Measurements from ENCODE around the gene BOD1.

- no peak for TF ChIP-seq CEBPZ (IDR thresholded peaks at IDR 0.05; ENCODE audit: low read depth, low read length)
- no peak for TF ChIP-seq TCF7 (IDR thresholded peaks at IDR 0.05; ENCODE audit: borderline replicate concordance)
- no peak for TF ChIP-seq NFYB (IDR thresholded peaks at IDR 0.05; ENCODE audit: insufficient read depth, low read depth, low read length)
- TF ChIP-seq ZNF384 (IDR thresholded peaks at IDR 0.05; ENCODE audit: borderline replicate concordance, low read depth, low read length), result no peak
- no peak for TF ChIP-seq CTCF (IDR thresholded peaks at IDR 0.05 in 2 of 3, conservative IDR thresholded peaks at IDR 0.05 in 1 of 3; ENCODE audit: control insufficient read depth in 2 of 3, extremely low read depth in 1 of 3, insufficient read depth in 1 of 3, low read depth in 3 of 3, low read length in 3 of 3)
- no peak for TF ChIP-seq TARDBP (IDR thresholded peaks at IDR 0.05; ENCODE audit: borderline replicate concordance)
- no peak for TF ChIP-seq ZSCAN29 (IDR thresholded peaks at IDR 0.05)
- no peak for TF ChIP-seq NR2C2 (IDR thresholded peaks at IDR 0.05; ENCODE audit: borderline replicate concordance, control insufficient read depth, insufficient read length, low read depth)
- TF ChIP-seq POLR2AphosphoS5 (IDR thresholded peaks at IDR 0.05; ENCODE audit: low read length), result no peak
- no peak for TF ChIP-seq EZH2 (IDR thresholded peaks at IDR 0.05; ENCODE audit: borderline replicate concordance, control insufficient read depth, low read depth, low read length)
- TF ChIP-seq SPI1 (IDR thresholded peaks at IDR 0.05; ENCODE audit: borderline replicate concordance, insufficient read depth, low read depth, low read length), result 0 out of 2 replicates have a peak, but pooled peaks have one; percentile 15
- no peak for TF ChIP-seq SP1 (IDR thresholded peaks at IDR 0.05; ENCODE audit: low read depth, low read length)
Measured at GRCh38 chr5:173643964-173644363, 27.5 kb upstream of the BOD1 start.

All from GM12878 (cell line).